COR-L47 (cell line): ENCODE data around the gene RRAS.

Source experiments
- DNase-seq: peaks from one replicate; lab custom pipeline; 2025; lab: John Stamatoyannopoulos, UW

Gene RRAS

DNA sequence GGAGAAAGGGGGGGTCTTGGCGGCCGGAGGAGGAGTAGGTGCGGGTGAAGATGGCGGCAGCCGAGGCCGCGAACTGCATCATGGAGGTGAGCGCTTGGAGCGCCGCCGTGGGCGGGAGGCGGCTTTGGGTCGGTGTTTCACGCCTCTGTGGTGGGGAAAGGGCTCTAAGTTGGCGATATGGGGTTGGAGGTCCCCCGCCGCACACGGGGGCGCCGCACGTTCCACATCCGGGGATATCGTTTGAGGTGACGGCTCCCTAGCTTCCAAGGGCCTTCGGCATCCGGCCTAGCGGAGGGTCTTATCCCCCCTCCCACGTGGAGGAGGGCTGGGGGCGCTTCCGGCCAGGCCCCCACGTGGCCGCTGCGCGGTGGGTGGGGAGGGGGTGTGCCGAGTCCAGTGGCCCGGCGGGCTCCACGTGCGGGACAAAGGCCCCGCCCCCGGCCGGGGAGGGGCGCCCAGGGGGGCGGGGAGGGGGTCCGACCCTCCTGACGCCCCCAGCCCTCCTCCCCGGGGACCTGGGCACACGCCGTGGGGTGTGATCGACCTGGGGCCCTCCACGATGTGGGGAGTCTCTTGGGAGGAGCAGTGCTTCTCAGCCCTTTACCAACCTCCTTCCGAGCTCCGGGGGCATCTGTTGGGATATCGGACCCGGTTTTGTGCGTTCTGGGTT, 37.4 kb upstream of the RRAS start, which contains the start of gene PRMT1:
Gene PRMT1, plus strand, starts transcription at position 41 of the 670 bp plus-strand sequence. Its CDS starts 10 bp downstream, at position 51.
- DNase-seq = peak; percentile 65

DNA sequence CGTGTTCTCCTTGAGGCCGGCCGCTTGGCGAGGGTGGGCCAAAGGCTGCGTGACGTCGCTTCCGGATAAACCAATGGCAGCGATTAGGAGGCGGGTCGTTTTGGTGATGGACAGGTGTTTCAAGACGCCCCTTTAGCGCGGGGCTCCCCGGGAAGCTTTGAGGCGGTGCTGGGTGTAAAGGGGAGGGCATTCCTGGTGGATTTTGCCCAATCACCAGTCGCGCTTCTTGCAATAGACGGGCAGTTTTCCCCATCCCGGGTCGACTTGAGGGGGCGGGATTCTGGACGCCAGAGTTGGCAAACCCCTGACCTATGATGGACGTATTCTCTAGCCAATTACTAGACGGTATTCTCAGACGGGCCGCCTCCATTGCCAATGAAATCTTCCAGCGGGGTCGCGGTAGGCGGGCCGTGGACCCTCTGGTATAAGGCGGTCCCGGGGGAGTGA, 36.9 kb upstream of the RRAS start:
- DNase-seq = peak; percentile 100

DNA sequence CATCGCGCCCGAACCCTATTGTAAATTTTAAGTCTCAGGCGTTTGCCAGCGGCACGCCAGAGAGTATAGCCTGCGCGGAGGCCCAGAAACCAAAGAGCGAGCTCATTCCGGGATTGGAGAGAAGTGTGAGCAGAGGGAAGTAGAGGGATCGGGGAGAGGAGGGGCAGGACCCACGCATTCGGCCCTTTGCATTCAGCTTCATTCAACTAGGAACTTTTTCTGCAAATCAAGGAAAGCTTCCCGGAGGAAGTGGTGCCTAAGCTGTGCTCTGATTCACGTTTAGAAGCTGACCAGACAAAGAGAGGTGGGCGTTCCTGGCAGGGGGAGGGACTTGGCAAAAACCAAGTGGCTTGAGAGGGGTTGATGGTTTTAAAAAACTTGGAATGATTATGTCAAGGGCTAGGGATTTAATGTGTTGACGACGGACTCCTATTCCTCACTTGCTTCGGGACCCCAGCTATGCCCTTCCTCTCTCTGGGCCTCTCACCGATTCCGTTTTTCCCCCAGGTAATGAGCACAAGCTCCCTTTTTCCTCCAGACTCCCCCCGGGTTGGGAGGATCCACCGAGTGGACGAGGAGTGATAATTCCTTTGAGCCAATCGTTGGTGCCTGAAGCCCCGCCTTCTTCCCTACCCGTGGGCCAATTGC, 36.3 kb upstream of the RRAS start:
- DNase-seq = peak; percentile 86

DNA sequence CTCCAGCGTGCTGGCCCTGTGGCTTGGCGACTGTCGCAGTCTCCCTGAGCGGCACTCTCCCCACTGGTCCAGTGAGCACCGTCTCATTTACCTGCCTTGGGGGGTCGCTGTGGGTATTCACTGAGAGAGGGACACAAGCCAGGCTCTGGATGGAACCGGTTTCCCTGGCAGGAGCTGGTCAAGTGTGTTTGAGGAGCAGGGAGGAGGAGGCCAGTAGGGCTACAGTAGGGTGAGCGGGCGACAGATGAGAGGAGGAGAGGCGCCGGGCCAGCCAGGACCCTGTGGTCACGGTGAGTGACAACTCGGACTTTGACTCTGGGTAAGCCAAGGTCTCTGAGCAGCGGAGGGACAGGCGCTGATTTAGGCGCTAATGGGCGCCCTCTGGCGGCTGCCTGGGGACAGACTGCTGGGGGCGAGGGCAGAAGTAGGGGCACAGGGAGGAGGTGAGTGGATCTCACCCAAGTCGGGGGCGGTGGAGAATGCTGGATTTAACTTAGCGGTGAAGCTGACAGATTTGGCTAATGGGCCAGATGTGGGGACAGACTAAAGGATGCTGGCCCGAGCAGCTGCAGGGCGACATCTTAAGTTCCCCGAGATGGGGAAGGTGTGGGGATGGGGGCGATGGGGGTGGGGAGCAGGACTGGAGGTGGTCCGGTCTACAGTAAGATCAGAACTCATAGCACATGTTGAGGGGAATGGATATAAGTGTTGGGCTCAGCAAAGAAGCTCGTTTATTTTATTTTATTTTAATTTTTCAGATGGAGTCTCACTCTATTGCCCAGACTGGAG, 32.4 kb upstream of the RRAS start:
- DNase-seq = peak; percentile 82

DNA sequence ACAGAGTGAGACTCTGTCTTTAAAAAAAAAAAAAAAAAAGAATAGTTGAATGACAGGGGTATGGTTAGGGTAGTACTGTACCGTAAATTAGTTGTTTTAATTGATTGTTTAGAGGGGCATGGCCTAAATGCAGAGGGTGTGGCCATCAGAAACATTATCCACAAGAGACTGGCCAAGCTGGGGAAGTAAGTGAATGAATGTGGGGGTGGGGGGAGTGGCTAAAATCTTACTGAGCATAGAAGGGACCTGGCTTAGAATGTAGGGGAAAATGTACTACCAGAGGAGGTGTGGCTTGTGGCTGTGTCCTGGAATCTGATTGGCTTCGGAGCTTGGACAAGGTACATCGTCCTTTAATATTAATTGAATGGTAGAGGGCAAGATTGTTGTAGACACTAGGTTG, 29.6 kb upstream of the RRAS start:
- no peak for DNase-seq

DNA sequence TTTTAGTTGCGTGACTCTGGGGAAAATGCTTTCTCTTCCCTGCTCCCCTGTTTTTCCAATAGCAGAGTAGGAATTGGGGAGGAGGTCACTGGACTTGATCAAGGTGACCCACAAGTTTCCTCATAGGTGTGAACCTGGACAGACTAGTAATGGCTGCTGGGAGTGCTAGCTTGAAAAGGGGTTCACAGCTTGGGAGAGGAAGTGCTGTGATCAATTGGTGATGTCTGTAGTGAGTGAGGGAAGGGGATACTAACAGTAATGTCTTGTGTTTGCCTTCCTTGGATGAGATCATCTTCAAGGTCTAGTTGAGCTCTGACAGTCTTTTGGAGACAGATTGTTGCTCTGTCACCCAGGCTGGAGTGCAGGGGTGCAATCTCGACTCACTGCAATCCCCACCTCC, 27.5 kb upstream of the RRAS start:
- DNase-seq = no peak

DNA sequence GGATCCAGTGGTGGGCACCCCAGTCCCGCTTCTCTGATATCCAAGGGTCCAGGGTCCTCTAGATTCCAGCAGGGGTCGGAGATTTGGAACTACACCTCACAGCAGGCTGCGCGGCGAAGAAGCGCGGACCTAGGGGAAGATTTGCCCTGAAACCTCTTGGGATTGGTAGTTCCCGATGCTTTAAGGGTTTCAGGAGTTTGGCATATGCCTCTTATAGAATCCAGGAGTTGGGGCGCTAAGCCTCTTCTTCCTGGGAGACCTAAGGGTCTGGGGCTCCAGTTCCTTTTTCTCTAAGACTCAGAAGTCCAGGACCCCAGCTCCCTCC, 26.1 kb upstream of the RRAS start:
- DNase-seq = no peak

DNA sequence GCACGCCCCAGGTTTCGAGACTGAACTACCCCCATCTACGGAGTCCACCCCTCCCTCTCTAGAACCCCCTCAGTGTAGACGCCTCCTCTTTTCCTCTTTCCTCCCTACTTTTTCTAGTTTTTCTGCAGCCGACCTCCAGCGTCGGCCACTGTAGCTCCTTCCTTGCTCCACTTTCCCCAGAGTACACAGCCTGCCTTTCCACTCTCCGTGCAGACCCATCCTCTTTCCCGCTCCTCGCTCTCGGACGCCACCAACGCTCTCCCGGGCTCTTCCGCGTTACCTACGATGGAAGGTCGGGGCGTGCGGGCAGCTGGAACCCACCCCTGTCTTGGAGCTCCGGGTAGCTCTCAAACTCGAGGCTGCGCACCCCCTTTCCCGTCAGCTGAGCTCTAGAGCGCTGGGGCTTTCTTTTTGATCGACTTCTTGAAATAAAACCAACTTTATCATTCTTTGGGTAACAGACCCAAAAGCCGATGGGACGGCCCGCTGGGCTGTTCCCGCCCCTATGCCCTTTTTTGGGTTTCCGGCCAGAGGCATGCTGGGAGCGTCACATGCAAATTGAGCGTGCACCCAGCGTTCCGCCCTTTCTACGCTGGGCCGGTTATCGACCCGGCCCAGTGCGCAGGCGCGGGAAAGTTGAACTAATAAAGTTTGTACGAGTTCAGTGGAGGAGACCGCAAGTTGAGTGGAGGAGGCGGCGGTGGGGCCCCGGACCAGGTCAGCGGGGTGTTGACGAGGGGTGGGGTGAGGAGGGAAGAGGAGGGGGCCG, 25.6 kb upstream of the RRAS start, which contains the start of the genes BCL2L12 and IRF3:
Gene BCL2L12, plus strand, starts transcription at position 583 of the 769 bp plus-strand sequence. CDS start 760 bp downstream, outside the sequence.
Gene IRF3, minus strand, starts transcription at position 507 of the 769 bp plus-strand sequence. CDS start 1,019 bp downstream, outside the sequence.
- peak; percentile 89 for DNase-seq

DNA sequence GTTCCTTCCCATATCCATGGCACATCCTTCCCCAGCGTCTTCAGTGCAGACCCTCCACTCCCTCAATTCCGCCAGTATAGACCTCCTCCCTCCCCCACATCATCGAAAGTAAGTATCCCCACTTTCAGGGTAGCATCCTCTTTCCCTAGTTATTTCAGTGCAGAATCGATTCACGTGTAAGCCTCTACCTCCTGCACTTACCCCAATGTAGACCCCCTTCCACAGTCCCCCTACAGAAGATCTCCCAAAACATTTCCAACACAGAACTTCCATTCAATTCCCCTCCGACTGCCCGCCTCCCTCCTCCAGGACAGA, 25.1 kb upstream of the RRAS start:
- DNase-seq = no peak

DNA sequence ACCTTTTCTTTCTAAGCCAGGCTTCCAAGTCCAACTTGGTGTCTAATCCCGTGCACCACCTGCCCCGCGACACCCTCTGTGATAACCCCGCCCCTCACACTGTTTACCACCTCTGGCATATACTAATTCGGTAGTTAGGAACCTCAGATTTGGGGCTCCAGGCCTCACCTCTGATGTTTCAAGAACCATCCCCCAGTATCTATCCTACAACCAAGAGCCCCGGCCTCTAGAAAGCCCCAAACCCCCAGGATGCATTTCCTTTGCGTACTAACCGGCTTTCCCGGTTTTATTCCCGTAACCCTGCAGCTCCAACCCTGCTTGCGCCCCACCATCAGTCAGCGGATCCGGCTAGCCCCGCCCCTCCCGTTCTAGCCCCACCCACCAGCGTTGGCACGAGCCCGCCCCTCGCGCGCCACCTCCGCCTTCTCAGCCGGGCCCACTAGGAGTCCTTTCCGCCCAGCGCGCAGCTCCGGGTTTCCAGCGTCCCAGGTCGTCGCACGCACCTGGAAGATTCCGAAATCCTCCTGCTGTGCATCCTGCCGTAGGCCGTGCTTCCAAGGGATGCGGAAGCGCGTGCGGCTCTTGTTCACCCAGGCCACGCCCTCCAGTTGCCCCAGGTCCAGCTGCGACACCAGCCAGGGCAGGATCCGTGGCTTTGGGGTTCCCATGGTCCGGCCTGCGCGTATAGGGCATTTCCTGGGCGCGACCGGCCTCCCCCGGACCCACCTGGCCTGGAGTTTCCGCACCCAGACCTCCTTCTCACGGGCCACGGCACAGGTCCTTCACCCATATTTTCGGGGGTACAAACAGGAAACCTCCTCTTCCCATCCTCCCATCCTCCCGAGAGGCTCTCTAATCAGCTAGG, 24.5 kb upstream of the RRAS start:
- DNase-seq = peak; percentile 80

DNA sequence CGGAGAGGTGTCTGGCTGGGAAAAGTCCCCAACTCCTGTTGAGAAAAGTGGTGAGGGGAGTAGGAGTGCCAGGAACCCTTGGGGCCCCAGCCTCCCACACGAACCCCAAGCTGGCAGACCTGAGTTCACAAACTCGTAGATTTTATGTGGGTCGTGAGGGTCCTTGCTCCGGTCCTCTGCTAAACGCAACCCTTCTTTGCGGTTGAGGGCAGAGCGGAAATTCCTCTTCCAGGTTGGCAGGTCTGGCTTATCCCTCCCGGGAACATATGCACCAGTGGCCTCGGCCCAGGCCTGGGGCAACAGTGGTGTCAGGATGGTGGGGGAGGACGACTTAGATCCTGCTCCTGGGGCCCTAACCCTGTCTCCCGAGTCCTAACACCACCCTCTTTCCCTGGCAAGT, 23.3 kb upstream of the RRAS start:
- no peak for DNase-seq

DNA sequence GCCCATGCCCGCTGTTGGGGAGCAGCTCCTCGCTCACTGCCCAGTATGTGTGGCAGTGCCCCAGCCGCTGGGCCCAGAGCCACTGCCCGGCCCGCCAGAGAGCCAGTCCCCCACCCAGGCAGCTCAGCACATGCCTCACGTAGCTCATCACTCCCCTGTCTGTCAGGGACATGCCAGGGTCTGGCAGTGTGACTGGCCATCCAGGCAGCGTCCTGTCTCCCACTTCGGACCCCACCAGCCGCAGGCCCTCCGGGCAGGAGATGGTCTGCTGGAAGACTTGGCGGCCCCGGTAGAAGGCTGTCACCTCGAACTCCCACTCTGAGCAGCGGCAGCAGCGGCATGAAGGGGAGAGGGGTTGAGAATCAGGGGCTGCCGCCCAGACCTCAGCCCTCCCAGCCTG, 22.1 kb upstream of the RRAS start:
- DNase-seq = no peak

DNA sequence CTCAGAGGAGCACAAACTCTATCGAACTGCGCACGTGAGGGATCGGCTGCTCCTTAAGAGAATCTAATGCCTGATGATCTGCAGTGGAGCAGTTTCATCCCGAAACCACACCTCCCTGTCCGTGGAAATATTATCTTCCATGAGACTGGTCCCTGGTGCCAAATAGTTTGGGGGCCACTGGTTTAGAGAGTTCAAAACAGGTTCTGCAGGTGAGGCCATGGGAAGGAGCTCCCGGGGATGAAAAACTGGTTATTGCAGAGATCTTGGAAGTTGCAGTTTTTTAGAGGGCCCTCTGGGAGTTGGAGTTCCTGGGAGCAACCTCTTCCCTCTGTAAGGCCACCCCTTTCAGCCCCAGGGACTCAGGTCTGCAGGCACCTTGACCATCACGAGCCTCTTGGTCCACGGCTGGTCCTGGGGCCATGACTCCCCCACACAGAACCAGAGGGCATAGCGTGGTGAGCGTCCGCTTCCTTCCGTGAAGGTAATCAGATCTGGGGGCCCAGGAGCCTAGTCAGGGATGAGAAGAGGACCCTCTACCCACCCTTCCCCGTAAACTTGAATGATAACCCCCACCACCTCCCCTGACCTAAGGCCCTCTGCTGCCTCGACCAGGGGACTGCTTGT, 20.5 kb upstream of the RRAS start:
- DNase-seq = no peak

DNA sequence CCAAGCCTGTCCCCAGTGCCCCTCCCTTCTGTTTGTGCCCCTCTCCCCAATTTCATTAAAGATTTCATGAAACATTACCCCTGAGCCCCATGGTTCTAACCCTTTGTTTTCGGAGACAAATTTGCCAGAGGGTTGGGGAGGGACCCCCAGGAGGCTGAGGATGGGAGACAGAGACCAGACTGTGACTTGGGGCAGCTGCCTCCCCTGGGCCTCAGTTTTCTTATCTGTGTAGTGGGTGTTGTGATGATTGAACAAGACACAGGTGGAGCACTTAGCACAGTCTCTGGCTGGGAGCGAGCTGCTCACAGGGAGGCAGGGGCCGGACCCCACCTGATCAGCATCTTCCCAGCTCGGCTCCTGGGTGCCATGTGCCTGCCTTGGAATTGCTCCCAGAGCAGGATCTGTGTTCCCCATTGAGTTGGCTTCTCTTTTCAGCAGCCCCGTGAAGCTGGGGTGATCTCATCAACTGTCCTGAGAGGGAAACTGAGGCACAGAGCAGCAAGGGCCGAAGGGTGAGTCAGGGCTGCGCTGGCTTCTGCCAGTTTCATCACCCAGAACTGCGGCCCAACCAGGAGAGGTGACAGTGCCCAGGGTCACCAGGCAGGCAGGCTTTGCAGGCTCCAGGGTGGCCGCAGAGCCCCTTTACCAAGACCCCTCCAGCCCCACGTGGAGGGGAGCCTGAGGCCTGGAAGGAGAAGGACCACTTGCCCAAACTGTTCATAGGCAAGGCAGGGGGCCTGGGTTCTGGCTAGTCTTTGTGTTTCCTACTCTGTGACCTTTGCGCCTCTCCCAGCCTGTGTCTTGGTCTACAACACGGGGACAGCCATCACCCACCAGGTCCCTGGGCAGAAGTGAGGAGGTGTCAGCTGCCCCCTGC, 18.9 kb upstream of the RRAS start:
- no peak for DNase-seq

DNA sequence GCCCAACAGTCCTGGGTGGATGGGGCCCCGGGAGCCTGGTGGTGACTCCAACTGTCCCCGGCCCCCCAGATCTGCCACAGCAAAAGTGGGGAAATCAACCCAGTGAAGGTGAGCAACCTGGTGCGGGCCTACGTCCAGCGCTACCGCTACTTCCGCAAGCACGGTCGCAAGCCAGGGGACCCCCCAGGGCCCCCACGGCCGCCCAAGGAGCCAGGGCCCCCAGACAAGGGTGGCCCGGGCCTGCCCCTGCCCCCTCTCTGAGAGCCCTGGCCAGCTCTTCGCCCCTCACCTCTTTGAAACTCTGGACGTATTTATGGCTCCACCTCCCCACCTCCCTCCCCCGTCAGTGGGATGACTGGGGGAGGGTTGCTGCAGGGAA, 18.2 kb upstream of the RRAS start:
- no peak for DNase-seq

DNA sequence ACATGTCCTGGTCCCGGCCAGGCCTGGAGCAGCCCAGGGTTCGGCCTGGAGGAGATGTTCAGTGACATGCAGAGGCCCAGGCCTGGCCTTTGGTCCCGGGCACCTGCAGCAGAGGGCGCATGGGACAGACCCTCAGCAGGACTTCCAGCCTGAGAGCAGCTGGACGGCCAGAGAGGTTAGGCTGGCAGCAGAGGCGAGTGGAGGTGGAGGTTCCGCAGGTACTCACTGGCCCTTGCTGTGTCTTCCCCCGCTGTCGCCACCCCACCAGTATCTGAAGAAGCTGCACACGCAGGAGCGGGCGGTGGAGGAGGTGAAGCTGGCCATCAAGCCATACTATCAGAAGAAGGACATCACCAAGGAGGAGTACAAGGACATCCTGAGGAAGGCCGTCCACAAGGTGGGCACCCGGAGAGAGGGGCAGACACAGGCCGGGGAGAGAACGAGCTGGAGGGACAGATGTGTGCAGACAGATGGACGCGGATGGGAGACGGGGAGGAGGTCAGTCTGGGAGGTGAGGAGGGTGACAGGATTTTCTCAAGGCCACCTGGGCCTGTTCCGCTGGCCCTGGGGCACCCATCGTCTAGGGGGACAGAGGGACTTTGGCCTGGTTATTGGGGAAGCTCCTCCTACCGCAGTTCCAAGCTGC, 17.7 kb upstream of the RRAS start:
- no peak for DNase-seq

DNA sequence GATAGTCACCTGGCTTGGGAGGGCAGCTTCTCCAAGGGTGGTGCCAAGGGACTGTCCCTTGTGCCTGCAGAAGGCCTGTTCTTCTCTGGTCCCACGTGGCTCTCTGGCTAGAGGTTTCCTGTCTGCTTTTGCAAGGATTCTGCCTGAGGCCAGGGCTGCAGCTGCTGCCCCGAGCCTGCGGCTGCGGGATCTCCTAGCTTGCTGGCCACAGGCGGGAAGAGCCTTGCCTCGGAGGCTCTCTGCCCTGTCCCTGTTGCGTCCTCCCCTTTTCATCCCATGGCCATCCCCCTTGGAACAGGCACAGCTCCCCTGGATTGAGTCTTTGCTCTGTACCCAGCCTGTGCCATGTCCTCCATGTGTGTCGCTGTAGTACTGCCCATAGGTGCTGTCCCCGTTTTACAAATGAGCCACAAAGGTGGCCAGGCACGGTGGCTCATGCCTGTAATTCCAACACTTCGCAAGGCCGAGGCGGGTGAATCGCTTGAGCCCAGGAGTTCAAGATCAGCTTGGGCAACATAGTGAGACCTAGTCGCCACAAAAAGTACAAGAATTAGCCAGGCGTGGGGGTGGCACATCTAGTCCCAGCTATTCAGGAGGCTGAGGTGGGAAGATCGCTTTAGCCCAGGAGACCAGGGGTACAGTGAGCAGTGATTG, 16.6 kb upstream of the RRAS start:
- DNase-seq = no peak

DNA sequence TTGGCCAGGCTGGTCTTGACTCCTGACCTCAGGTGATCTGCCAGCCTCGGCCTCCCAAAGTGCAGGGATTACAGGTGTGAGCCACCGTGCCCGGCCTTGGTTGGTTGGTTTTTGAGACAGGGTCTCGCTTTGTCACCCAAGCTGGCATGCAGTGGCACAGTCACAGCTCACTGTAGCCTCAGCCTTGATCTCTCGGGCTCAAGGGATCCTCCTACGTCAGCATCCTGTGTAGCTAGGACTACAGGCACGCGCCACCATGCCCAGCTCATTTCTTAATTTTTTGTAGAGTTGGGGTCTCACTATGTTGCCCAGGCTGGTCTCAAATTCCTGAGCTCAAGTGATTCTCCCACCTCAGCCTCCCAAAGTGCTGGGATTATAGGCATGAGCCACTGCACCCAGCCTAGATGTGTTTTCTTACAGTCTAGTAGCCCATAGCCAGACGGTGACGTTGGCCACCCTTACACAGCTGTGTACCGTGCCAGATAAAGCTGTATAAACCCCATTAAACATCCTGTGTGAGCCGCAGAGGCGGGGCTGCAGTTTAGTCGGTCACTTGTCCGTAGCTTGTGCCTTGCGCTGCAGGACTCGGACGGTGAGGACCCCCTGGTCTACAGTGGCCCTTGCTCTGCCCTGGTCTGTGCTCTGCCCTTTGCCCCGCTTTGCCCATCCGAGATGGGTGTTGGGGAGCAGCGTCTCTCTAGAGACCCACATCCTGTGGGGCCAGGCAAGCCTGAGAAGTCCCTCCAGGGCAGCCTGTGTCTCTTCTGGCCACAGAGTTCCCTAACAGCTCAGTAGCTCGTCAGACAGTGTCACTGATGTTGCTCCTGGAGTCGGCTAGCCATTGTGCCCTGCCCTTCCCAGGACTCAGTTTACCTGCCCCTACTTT, 15.9 kb upstream of the RRAS start:
- DNase-seq = no peak
